ENCODE measurements around the gene SKAP1. TPM values are rescaled to one million over a fixed set of nuclear protein-coding genes. Genes with fewer than 3 reads are reported as not detected.

SKAP1 gene
- total and polyA plus RNA-seq, 5 donors from 2014 or later = 196 to 554 (median 373) TPM

- no peaks in the 10 kb centered on the region for H3K27me3 Mint-ChIP-seq
- peak overlapping the region; percentile 7 to 89 (median 9) for H3K27ac Mint-ChIP-seq
- H3K9me3 ChIP-seq (ENCODE audit: control insufficient read depth in 2 of 2, low read length in 2 of 2) = no peaks in the 10 kb centered on the region
- DNase-seq (no peak), ATAC-seq (ENCODE audit: low read depth in 2 of 2) (no peak)
- no peak overlapping the region for H3K4me3 ChIP-seq (ENCODE audit: low read depth, low read length)
- H3K4me3 Mint-ChIP-seq = no peak overlapping the region
- H3K27ac ChIP-seq (ENCODE audit: insufficient read depth, low read length, poor library complexity, severe bottlenecking) = peak overlapping the region; percentile 30
- peaks cover 46 to 80% (median 58%) of the 10 kb centered on the region in 4 donors for H3K4me1 Mint-ChIP-seq
- no peaks in the 10 kb centered on the region for H3K27me3 ChIP-seq (ENCODE audit: control insufficient read depth, insufficient read depth, low read length)
- H3K4me1 ChIP-seq (ENCODE audit: control insufficient read depth, insufficient read depth, low read length, poor library complexity, severe bottlenecking) = peaks cover 19% of the 10 kb centered on the region
- no peaks in the 10 kb centered on the region for H3K9me3 Mint-ChIP-seq
- H3K36me3 Mint-ChIP-seq = peaks cover 16% of the 10 kb centered on the region
- peaks cover 9% of the 10 kb centered on the region for H3K36me3 ChIP-seq (ENCODE audit: control insufficient read depth, insufficient read depth, low read length)
These were observed 129.0 kb downstream of the SKAP1 start for GRCh38 chr17:48301002-48301401.

GRCh38 chr17:48299760-48300159 lies 130.3 kb downstream of the SKAP1 start:
- ATAC-seq (ENCODE audit: low read depth in 2 of 2) (no peak), DNase-seq (no peak)
- Histone ChIP-seq H3K9me3 (ENCODE audit: control insufficient read depth in 2 of 2, low read length in 2 of 2) (no peaks in the 10 kb centered on the region), H3K4me1 (ENCODE audit: control insufficient read depth, insufficient read depth, low read length, poor library complexity, severe bottlenecking) (peaks cover 31% of the 10 kb centered on the region), H3K27me3 (ENCODE audit: control insufficient read depth, insufficient read depth, low read length) (no peaks in the 10 kb centered on the region), H3K4me3 (ENCODE audit: low read depth, low read length) (no peak overlapping the region), H3K36me3 (ENCODE audit: control insufficient read depth, insufficient read depth, low read length) (peaks cover 9% of the 10 kb centered on the region), H3K27ac (ENCODE audit: insufficient read depth, low read length, poor library complexity, severe bottlenecking) (peak overlapping the region; percentile 27)
- peak overlapping the region; percentile 7 to 83 (median 74) for H3K27ac Mint-ChIP-seq
- H3K4me3 Mint-ChIP-seq = peak overlapping the region in 2 of 4 donors; percentile 2 to 47
- H3K9me3 Mint-ChIP-seq = no peaks in the 10 kb centered on the region
- peaks cover 9% of the 10 kb centered on the region for H3K36me3 Mint-ChIP-seq
- peaks cover 51 to 84% (median 65%) of the 10 kb centered on the region in 4 donors for H3K4me1 Mint-ChIP-seq
- no peaks in the 10 kb centered on the region for H3K27me3 Mint-ChIP-seq

- no peaks in the 10 kb centered on the region for H3K27me3 Mint-ChIP-seq
- no peaks in the 10 kb centered on the region for H3K9me3 ChIP-seq (ENCODE audit: control insufficient read depth in 2 of 2, low read length in 2 of 2)
- peaks cover 47 to 87% (median 67%) of the 10 kb centered on the region in 4 donors for H3K4me1 Mint-ChIP-seq
- H3K27me3 ChIP-seq (ENCODE audit: control insufficient read depth, insufficient read depth, low read length) = no peaks in the 10 kb centered on the region
- H3K4me3 ChIP-seq (ENCODE audit: low read depth, low read length) = no peak overlapping the region
- H3K9me3 Mint-ChIP-seq = no peaks in the 10 kb centered on the region
- peaks cover 14% of the 10 kb centered on the region for H3K36me3 Mint-ChIP-seq
- peak overlapping the region; percentile 60 for H3K27ac ChIP-seq (ENCODE audit: insufficient read depth, low read length, poor library complexity, severe bottlenecking)
- H3K4me1 ChIP-seq (ENCODE audit: control insufficient read depth, insufficient read depth, low read length, poor library complexity, severe bottlenecking) = peaks cover 45% of the 10 kb centered on the region
- H3K4me3 Mint-ChIP-seq = peak overlapping the region in 1 of 4 donors; percentile 12
- peak overlapping the region; percentile 12 to 58 (median 37) for H3K27ac Mint-ChIP-seq
- peaks cover 9% of the 10 kb centered on the region for H3K36me3 ChIP-seq (ENCODE audit: control insufficient read depth, insufficient read depth, low read length)
- ATAC-seq (ENCODE audit: low read depth in 2 of 2) = no peak
- DNase-seq = no peak
These were observed 132.2 kb downstream of the SKAP1 start for GRCh38 chr17:48297825-48298224.

- peak overlapping the region; percentile 74 for H3K4me3 ChIP-seq (ENCODE audit: low read depth, low read length)
- Mint-ChIP-seq H3K27ac (no peak overlapping the region), H3K36me3 (peaks cover 14% of the 10 kb centered on the region), H3K4me1 (peaks cover 54 to 83% (median 68%) of the 10 kb centered on the region in 4 donors), H3K27me3 (no peaks in the 10 kb centered on the region), H3K4me3 (no peak overlapping the region), H3K9me3 (no peaks in the 10 kb centered on the region)
- ATAC-seq (ENCODE audit: low read depth in 2 of 2) (no peak), DNase-seq (no peak)
- H3K27me3 ChIP-seq (ENCODE audit: control insufficient read depth, insufficient read depth, low read length) = no peaks in the 10 kb centered on the region
- H3K9me3 ChIP-seq (ENCODE audit: control insufficient read depth in 2 of 2, low read length in 2 of 2) = no peaks in the 10 kb centered on the region
- H3K4me1 ChIP-seq (ENCODE audit: control insufficient read depth, insufficient read depth, low read length, poor library complexity, severe bottlenecking) = peaks cover 45% of the 10 kb centered on the region
- peak overlapping the region; percentile 69 for H3K27ac ChIP-seq (ENCODE audit: insufficient read depth, low read length, poor library complexity, severe bottlenecking)
- H3K36me3 ChIP-seq (ENCODE audit: control insufficient read depth, insufficient read depth, low read length) = peaks cover 6% of the 10 kb centered on the region
These were observed 133.6 kb downstream of the SKAP1 start for GRCh38 chr17:48296453-48296852.

- peaks cover 10% of the 10 kb centered on the region for H3K36me3 ChIP-seq (ENCODE audit: control insufficient read depth, insufficient read depth, low read length)
- Mint-ChIP-seq H3K27ac (peak overlapping the region; percentile 34 to 97 (median 76)), H3K4me3 (peak overlapping the region; percentile 40 to 80 (median 66)), H3K36me3 (peaks cover 18% of the 10 kb centered on the region), H3K9me3 (no peaks in the 10 kb centered on the region), H3K4me1 (peaks cover 52 to 78% (median 61%) of the 10 kb centered on the region in 4 donors), H3K27me3 (no peaks in the 10 kb centered on the region)
- peak overlapping the region; percentile 74 for H3K4me3 ChIP-seq (ENCODE audit: low read depth, low read length)
- peaks cover 45% of the 10 kb centered on the region for H3K4me1 ChIP-seq (ENCODE audit: control insufficient read depth, insufficient read depth, low read length, poor library complexity, severe bottlenecking)
- peak overlapping the region; percentile 69 for H3K27ac ChIP-seq (ENCODE audit: insufficient read depth, low read length, poor library complexity, severe bottlenecking)
- no peaks in the 10 kb centered on the region for H3K9me3 ChIP-seq (ENCODE audit: control insufficient read depth in 2 of 2, low read length in 2 of 2)
- DNase-seq (peak in 2 of 3 donors; percentile 12 to 41), ATAC-seq (ENCODE audit: low read depth in 2 of 2) (peak; percentile 54 to 65)
- H3K27me3 ChIP-seq (ENCODE audit: control insufficient read depth, insufficient read depth, low read length) = no peaks in the 10 kb centered on the region
These were observed 134.4 kb downstream of the SKAP1 start for GRCh38 chr17:48295362-48296288.

DNA sequence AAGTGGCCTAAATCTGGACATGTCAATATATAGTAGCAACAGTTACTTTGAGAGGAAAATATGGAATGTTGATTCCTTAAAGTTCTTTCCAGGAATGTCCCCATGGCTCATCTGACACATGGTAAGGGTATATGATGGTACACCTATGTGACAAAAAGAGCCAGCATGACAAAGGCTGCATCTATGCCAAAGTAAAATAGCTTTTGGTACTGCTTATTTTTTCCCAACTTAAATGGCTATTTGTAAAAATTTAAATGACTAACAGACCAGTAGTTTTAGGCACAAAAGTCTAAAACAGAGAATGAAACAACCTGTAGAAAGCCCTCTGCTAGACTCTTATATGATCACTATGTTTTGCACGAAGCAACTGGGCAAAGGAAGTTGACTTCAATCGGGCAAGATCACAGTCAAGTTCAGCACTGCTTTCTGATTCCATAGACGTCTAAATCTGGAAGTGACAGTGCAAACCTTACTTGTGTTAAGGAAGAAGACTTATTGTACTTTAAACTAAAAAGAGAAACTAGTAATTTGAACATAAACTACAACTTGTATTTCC lies 135.1 kb downstream of the SKAP1 start:
- Mint-ChIP-seq H3K9me3 (no peaks in the 10 kb centered on the region), H3K4me1 (peaks cover 57 to 74% (median 58%) of the 10 kb centered on the region in 4 donors), H3K4me3 (peak overlapping the region; percentile 31 to 80 (median 66)), H3K36me3 (peaks cover 14% of the 10 kb centered on the region), H3K27me3 (no peaks in the 10 kb centered on the region), H3K27ac (peak overlapping the region; percentile 34 to 97 (median 76))
- peak in 1 of 2 donors; percentile 44 for ATAC-seq (ENCODE audit: low read depth in 2 of 2)
- Histone ChIP-seq H3K4me3 (ENCODE audit: low read depth, low read length) (peak overlapping the region; percentile 74), H3K9me3 (ENCODE audit: control insufficient read depth in 2 of 2, low read length in 2 of 2) (no peaks in the 10 kb centered on the region), H3K27me3 (ENCODE audit: control insufficient read depth, insufficient read depth, low read length) (no peaks in the 10 kb centered on the region), H3K4me1 (ENCODE audit: control insufficient read depth, insufficient read depth, low read length, poor library complexity, severe bottlenecking) (peaks cover 45% of the 10 kb centered on the region), H3K36me3 (ENCODE audit: control insufficient read depth, insufficient read depth, low read length) (peaks cover 10% of the 10 kb centered on the region), H3K27ac (ENCODE audit: insufficient read depth, low read length, poor library complexity, severe bottlenecking) (peak overlapping the region; percentile 69)
- peak in 2 of 3 donors; percentile 12 to 55 for DNase-seq

GRCh38 chr17:48294020-48294805 lies 135.8 kb downstream of the SKAP1 start:
- Histone ChIP-seq H3K36me3 (ENCODE audit: control insufficient read depth, insufficient read depth, low read length) (peaks cover 8% of the 10 kb centered on the region), H3K4me1 (ENCODE audit: control insufficient read depth, insufficient read depth, low read length, poor library complexity, severe bottlenecking) (peaks cover 45% of the 10 kb centered on the region), H3K4me3 (ENCODE audit: low read depth, low read length) (peak overlapping the region; percentile 74), H3K9me3 (ENCODE audit: control insufficient read depth in 2 of 2, low read length in 2 of 2) (no peaks in the 10 kb centered on the region), H3K27me3 (ENCODE audit: control insufficient read depth, insufficient read depth, low read length) (no peaks in the 10 kb centered on the region), H3K27ac (ENCODE audit: insufficient read depth, low read length, poor library complexity, severe bottlenecking) (peak overlapping the region; percentile 69)
- Mint-ChIP-seq H3K4me1 (peaks cover 51 to 68% (median 55%) of the 10 kb centered on the region in 4 donors), H3K36me3 (peaks cover 9% of the 10 kb centered on the region), H3K27me3 (no peaks in the 10 kb centered on the region), H3K9me3 (no peaks in the 10 kb centered on the region), H3K27ac (peak overlapping the region; percentile 58 to 80 (median 74)), H3K4me3 (peak overlapping the region; percentile 31 to 77 (median 62))
- peak in 1 of 3 donors; percentile 36 for DNase-seq
- ATAC-seq (ENCODE audit: low read depth in 2 of 2) = peak in 1 of 2 donors; percentile 25

Measured in CD4-positive, CD25-positive, alpha-beta regulatory T cell (primary cell).